CD4-positive, alpha-beta T cell treated with Interleukin-21 for 1 hour (primary cell): Measurements from ENCODE around the gene SAPCD2.
"Not testable (repeated sequence)": the region's sequence is repeated elsewhere in the genome, so short reads cannot be mapped to it uniquely, and the experiment has no call there.

Experiments used
- DNase-seq: peaks from one replicate; pipeline ENCODE4 v3.0.0-alpha.2; 2020

Gene SAPCD2

DNA sequence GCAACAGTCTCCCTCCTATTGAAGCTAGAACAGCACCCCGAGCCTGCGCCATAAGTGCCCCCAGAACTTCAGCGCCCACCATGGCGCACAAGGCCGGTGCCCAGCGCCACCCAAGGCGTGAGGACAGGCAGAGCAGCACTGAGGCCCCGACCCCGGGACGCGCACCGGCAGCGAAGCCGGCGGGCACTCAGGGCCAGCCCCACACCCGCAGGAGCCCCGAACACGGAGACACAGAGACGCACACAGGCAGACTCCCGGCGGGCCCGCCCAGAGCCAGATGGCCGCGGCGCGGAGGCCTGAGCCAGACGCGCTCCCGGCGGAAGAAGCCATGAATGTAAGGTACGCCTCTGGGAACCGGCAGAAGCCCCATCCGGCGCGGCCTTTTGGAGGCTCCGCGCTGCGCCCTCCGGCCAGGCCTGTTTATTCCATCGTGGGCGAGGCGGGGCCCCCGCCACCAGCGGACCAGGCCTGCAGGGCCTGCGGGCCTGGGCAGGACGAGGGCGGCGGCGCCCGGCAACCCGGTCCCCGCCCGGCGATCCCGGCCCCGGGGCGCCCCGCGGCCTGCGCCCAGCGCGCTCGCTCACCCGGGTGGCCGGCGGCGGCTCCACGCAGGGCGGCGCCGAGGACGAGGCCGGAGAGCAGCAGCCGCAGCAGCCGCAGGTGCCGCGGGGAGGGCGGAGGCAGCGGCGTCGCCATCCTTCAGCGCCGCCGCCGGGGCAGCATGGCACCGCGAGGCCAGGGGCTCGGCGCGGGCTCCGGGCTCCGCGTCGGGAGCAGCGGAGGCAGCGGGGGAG is 24.9 kb downstream of the SAPCD2 start:
- no peak for DNase-seq

DNA sequence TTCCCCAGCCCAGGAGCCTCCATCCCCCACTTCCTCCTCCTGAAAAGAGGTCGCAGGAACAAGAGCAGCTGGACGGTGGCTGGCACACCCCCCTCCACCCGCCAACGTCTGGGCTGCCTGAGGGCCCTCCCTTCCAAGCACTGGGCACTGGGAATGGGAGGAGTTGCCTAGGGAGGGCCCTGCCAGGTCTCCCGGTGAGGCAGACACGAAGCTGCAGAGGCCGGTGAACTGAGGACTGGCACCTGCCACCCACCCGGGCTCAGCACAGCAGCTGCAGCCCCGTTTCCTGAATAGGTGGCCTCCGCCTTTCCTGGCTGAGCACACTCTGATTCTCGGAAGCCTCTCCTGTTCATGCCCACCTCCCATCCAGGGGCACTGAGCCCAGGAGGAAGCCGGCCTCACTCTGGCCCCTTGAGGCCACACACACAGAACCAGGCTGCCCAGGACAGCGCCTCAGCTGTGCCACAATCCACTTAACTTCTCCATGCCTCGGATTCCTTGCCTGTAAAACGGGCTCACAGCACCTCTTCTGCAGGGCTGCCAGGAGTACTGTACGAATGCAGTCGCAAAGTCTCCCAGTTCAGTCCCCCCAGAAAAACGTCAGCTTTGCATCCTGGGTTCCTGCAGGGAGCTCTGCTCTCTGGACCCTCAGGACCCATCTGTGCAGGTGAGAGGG is 25.7 kb downstream of the SAPCD2 start:
- no peak for DNase-seq

DNA sequence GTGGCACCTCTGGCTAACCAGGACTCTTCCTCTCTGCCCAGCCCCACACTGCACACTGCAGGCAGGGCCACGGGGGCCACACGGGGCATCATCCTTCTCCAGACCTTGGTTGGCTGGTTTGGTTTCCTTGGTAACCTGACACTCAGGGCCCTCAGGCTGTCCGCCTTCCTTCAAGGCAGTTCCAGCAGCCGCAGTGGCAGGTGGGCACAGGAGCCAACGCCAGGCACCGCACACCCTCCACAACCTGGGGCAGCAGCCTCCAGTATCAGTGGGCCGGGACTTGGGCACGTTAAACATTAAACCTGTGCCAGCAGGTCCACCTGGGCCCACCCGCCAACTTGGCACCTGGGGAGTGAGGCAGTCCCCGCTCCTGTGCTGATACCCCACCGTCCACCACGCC is 26.3 kb downstream of the SAPCD2 start:
- DNase-seq, result no peak

DNA sequence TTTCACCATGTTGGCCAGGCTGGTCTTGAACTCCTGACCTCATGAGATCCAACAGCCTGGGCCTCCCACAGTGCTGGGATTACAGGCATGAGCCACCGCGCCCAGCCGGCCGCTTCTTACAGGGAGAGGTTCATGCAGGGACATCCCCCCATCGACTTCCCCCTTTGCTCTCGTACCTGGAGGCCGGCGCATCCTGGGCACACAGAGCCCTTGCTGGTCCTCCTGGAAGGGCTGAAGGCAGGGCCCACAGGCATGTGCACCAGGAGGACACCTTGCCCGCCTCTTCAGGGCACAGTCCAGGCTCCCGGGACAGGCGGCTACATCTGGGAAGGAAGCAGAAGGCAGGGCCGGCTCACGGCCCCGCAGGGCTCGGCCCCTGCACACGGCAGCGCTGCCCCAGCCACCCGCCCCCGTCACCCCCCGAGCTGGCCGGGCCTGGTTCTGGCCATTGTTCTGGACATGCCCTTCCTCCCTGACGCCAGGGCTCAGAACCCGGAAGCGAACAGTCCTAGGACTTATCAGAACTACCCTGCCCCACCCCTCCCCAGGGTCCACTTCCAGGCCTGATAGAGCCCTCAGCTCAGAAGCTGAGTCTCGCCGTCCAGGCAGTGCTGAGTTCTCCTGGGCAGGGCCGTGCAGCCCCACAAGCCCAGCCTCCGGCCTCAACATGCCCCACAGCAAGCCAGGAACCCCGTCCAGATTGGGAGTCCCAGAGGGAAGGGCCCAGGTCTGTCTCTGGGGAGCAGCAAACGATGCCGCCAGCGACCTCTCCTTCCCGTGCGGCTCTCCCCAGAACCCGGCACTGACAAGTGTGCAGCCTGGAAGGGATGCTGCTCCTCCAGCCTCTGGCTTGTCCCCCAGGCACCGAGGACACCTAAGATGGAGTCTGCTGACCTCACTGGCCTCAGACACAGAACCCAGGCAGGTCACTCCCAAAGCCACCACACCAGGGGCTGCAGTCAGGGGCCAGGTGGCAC is 27.3 kb downstream of the SAPCD2 start:
- DNase-seq, result no peak

DNA sequence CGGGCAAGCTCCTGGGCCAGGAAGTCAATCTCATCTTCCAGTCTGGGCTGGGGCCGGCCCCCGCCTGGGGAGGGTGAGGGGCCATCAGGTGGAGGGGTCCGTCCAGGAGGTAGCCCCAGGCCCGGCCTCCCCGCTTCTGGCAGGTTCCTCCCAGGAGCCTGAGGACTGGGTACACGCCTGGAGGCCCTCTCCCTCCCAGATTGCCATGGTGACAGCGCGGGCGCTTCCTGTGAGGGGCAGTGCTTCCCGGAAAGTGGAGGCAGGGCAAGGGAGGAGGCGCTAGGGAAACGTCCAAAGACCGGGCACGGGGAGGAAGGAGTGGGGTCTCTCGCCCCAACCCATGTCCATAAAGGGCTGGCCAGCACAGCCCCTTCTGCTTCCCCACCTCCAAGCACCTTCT is 29.2 kb downstream of the SAPCD2 start:
- no peak for DNase-seq

DNA sequence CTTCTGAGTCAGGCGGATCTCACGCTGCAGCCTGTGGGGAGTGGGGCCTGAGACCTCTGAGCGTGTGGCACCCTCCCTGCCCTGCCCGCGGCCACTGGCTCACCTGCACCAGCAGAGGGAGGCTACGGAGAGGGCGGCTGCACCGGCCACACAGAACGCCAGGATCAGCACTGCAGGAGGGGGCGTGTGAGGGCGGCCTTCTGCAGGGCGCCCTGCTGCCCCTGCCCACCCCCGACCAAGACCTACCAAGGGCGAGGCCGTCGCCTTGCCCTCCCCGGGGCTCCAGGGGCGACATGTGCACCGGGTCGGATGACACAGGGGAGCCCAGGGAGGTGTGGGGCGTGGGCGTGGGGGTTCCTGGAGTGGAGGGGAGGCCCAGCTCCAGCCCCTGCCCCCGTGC is 29.8 kb downstream of the SAPCD2 start:
- no peak for DNase-seq

DNA sequence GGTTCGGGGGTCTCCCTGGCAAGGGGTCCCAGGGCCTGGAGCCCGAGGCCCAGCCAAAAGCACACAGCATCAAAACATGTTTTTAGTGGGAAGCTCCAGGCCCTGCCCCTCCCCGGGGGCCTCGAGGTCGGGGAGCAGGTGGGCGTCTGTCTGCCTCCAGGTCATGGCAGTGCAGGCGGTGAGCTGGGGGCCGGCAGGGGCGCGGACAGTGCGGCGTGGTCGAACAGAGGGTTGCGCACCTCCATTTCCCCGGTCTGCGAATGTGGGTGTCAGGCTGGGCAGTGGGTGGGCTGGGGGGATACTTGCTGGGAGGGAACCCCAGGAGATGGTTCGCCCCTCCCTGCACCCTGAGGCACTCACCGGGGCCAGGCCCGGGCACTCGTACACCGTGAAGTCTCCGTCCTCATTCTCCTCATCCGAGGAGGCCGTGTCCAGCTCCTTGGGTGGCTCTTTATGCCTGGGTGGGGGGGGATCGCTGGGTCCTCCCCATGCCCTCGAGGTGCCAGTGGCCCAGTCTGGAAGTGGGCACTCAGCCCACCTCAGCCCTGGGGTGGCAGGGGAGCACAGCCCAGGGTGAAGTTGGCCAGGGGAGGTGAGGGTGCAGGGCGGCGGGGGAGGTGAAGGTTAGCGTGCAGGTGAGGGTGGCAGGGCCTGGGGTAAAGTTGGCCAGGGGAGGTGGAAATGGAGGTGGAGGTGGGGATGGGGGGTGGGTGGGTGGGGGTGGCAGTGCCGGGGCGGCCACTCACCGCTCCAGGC is 30.6 kb downstream of the SAPCD2 start:
- no peak for DNase-seq

DNA sequence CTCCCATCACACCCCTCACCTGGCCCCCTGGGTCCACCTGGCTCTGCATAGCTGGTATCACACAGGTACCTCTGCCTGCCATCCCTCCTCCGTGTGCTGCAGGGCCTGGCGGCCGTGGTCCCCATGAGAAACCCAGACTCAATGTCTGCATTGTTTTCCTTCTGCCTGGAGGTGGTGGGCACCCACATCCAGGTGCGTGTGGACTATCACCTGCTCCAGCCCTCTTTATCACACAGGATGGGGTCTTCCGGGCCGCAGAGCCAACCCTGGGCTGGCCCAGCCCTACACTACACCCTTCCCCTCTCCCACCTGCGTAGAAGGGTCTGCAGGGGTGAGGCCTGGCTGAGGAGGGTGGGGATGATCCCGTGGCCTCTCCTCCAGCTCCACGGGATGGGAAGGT is 31.4 kb downstream of the SAPCD2 start:
- no peak for DNase-seq

DNA sequence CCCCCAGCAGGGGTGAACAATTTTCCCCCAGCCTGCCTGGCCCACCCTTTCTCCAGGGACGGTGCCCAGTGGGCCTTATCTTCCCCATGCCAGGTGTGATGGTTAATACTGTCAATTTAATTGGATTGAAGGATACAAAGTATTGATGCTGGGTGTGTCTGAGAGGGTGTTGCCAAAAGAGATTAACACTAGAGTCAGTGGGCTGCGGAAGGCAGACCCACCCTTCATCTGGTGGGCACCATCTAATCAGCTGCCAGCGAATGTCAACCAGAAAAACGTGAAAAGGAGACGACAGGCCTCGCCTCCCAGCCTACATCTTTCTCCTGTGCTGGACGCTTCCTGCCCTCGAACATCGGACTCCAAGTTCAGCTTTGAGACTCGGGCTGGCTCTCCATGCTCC is 32.9 kb downstream of the SAPCD2 start:
- DNase-seq, result no peak

DNA sequence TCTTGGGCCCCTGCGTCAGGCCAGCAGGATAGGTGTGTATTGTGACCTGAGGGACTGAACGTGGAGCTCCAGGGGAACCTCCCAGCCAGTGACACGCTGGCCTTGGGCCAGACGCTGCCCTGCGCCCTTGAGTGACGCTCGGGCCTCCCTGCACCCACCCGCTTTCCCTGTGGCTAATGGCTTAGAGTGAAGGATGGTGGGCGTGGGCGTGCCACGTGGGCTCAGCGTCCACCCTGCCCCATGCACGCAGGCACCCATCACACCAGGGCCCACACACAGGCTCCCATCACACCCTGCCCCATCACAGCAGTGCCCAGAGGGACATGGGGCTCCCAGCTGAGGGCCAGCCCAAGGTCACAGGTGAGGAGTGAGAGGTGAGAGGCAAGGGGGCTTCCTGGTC is 33.3 kb downstream of the SAPCD2 start:
- DNase-seq, result no peak

DNA sequence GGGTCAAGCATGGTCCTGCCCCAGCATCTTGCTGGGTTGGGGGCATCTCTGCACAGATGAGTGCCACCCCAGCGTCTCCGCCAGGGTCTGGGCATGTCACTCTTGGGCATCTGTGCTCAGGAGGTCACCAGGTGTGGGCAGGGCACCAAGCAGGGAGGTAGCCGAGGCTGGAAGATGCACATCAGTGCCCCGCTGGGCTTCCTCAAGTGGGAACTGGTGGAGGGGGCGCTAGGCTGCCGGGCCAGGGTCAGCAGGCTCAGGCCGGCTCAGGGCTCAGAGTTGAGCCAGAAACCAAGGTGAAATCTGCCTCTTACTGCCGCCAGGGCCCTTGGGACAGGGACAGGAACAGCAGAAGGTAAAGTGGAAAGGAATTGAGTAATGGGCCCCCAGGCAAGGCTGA is 34.4 kb downstream of the SAPCD2 start:
- no peak for DNase-seq

DNA sequence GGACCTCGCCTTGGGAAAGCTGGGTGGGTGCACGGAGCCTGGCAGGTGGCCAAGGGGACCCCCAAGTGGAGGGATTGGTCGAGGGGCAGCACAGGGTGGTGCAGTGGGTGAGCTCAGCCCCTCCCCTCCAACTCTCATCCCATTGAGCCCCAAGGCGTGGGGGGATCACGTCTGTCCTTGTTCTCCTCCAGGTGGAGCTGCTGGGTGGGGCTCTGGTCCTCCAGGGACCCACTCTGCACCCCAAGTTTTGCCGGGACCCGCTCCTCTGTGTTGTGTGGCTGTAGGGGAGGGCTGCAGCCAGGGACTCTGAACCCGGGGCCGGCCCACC is 34.9 kb downstream of the SAPCD2 start:
- no peak for DNase-seq

DNA sequence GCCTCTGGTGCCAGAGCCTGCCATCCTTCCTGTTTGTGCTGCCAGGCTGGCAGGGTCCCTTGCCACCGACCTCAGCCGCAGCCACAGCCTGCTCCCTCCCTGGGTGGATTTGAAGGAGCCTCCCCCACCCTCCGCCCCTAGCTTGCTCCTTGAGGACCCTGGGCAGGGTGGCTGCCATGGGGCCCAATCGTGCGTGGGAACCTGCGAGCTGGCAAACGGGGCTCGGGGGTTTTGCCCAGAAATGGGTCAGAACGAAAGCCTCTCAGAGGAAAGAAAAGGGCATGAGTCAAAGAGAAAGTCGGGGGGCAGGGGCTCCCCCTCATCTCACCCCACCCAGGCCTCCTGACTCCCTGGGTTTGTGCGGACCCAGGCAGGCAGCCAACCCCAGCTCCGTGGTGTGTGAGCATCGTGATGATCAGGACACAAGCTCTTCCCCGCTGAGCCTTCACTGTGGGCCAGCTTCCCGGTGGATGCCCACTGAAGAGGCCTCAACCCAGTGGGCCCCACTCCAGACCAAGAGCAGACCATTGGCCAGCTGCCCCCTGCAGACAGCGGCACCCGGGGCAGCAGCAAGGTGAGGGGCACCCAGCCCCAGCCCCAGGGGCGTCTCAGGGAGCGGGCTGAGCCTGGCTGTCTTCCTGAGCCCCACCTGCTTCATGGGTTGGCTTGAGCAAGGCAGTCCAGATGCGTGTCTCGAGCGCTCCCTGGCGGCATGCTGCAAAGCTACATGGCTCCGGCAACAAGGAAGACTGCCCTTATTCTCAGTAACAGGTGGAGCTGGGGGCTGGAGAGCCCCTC is 35.4 kb downstream of the SAPCD2 start:
- DNase-seq, result peak; percentile 88

DNA sequence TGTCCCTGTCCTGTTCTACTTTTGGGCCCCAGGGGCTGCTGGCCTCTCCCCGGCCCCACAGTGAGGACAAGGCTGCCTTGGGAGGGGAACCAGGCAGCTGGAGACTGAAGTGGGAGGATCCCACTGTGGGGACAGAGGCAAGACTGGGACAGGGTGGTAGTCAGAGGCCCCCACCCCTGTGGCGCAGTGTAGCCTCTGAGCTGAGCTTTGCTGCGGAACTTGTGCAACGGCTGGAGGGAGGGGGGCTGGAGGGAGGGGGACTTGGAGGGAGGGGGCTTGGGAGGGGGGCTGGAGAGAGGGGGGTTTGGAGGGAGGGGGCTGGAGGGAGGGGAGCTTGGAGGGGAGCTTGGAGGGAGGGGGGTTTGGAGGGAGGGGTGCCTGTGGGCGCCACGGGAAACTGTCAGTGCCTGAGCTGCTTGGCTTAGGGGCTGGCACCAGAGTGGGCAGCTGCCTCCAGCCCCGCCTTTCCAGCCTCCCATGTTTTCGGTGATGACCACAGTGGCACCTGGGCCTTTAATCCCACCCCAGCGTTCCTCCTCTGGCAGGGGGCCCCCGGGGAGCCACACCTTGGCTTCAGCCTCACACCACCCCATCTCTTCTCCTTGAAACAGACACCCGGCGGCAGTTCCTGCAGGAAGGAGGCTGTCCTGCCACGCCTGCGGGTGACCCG is 36.2 kb downstream of the SAPCD2 start:
- no peak for DNase-seq

DNA sequence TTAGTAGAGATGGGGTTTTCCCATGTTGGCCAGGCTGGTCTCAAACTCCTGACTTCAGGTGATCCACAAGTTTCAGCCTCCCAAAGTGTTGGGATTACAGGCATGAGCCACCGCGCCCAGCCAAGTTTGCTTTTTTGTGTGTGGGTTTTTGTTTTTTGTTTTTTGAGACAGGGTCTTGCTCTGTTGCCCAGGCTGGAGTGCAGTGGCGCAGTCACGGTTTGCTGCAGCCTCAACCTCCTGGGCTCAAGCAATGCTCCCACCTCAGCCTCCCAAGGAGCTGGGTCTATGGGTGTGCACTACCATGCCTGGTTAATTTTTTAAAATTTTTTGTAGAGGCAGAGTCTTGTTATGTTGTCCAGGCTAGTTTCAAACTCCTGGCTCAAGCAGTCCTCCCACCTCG is 36.9 kb downstream of the SAPCD2 start:
- not testable (repeated sequence) for DNase-seq

DNA sequence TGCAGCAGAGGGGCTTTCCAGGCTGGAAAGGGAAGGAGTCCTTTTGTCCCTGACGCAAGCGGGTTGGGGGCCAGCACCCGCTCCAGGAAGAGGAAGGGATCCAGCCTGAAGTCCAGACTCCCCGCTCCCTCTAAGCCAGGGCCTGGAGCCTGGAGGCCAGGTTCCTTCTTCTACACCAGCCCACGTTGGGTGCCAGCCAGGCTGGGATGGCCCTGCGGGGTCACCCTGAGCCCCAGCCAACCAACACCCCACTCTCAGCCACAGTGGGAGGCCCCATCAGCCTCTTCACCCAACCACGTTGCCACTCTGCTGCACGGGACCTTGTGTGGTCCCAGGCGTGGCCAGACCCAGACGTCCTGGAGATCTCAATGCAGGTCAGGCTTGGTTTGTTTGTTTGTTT is 37.5 kb downstream of the SAPCD2 start:
- peak; percentile 40 for DNase-seq

DNA sequence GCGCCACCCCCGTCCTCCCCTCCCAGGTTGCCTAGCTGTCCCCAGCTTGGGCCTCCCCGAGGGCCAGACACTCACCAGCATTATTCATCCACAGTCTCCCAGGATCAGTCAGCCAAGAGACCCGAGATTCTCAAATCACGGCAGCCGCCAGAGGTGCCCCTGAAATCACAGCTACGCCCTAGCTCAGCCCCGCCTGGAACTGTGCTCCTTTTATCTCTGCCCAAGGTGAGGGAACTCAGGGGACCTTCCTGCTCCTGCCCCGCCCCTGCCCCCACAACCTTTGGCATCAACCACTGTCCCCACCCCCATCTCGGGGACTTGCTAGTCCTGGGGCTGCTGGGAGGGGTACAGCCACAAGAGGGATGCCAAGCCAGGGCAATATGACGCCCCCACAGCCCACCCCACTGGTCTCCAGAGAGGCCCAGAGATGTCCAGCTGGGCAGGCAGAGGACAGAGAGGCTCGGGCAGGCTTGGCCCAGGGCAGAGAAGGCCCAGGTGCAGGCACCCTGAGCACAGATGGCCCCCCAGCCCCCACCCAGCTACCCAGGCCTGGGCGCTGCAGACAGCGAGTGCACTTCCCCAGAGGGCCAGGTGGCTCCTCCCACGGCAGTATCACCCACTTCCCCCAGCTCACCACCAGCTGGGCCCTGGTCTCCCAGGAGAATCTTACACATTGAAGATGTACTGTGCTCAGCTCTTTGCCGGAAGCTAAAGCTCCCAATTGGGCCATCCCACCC is 38.3 kb downstream of the SAPCD2 start, which contains the start of gene FUT7:
FUT7 (minus strand) TSS at position 185 of the 737 bp plus-strand sequence; CDS start at position 88, 97 bp downstream.
- DNase-seq, result peak; percentile 56

DNA sequence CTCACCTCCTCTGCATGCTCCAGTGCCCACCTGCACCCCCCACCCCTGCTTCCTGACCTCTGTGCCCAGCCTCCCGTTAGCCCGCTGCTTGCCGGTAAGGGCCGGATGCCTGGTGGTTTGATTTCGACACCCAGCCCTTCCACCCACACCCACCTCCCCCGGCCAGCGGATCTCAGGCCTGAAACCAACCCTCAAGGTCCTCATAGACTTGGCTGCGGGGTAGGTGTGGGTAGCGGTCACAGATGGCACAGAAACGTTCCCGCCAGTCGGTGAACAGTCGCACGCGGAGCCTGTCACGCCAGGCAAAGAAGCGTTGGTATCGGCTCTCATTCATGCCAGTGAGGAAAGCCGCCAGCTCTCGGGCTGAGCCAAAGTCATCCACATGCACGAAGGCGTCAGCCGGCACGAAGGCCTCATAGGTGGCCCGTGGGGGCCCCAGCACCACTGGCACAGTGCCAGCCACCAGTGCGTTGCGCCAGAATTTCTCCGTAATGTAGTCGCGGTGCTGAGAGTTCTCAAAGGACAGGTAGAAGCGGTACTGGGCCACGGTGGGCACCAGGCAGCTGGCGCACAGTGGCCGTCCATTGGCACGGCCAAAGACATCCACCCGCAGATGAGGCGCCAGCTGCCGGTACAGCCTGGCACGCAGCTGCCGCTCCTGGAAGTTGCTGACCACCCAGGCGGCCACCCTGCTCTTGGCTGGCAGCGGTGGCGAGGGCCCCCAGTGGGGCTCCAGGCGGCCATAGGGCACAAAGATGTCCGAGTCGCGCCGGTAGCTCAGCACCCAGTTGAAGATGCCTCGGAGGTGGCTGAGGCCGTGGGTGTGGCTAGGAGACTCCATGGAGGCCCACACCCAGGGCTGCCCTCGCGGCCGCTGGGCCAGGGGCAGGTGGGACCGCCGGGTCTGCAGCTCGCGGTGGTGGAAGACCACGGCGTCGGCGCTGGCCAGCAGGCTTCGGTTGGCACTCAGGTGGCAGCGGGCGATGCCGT is 39.5 kb downstream of the SAPCD2 start:
- DNase-seq, result peak; percentile 60

DNA sequence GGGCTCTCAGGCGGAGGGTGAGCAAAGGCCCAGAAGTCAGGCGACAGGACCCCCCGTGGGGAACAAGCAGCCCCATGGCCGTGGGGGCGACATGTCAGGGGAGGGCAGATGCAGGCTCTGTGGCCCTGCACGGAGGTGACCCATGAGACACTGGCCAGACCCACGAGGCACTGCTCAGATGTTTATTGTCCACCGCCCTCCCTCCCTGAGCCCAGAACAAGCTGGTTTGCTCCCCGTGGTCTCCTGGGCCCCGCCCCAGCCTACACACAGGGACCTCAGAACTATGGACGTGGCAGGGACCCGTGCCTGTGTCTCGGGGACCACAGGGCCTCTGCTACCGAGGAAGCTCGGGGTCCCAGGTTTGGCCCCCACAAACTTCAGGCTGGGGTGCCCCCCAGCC is 40.4 kb downstream of the SAPCD2 start:
- DNase-seq, result no peak
